ENCODE measurements around the gene NFYB. TPM values are rescaled to one million over a fixed set of nuclear protein-coding genes. Genes with fewer than 3 reads are reported as not detected.

The NFYB gene
- total and polyA plus RNA-seq, 9 of the 15 experiments (the other 6 are each of a cell fraction or from before 2014, with no cell fraction given) = 14.5 to 51.5 (median 32.3) TPM

- no peak for TF ChIP-seq FOXP4 (CRISPR knock-in tag; IDR thresholded peaks at IDR 0.05; ENCODE audit: borderline replicate concordance)
- peak; percentile 64; the same call in 1 of the 2 replicates for TF ChIP-seq EP400 (IDR thresholded peaks at IDR 0.05)
- TF ChIP-seq TCF7L2 (IDR thresholded peaks at IDR 0.05; ENCODE audit: low read depth, low read length) = no peak
- no peak for TF ChIP-seq ZNF232 (CRISPR knock-in tag; IDR thresholded peaks at IDR 0.05)
- no peak for TF ChIP-seq TCFL5 (CRISPR knock-in tag; conservative IDR thresholded peaks at IDR 0.05)
- TF ChIP-seq RAD21 (CRISPR knock-in tag; conservative IDR thresholded peaks at IDR 0.05 in 1 of 2, IDR thresholded peaks at IDR 0.05 in 1 of 2) = no peak
- no peak for TF ChIP-seq ZNF165 (CRISPR knock-in tag; IDR thresholded peaks at IDR 0.05; ENCODE audit: borderline replicate concordance)
- no peak for TF ChIP-seq KDM1A (IDR thresholded peaks at IDR 0.05)
- no peak for TF ChIP-seq CUX1 (CRISPR knock-in tag; IDR thresholded peaks at IDR 0.05)
- no peak for TF ChIP-seq NCOR1 (IDR thresholded peaks at IDR 0.05)
- TF ChIP-seq ZFX (CRISPR knock-in tag; IDR thresholded peaks at IDR 0.05) = peak; percentile 93
- TF ChIP-seq HMG20B (CRISPR knock-in tag; IDR thresholded peaks at IDR 0.05) = no peak
- TF ChIP-seq TSC22D4 (tag; IDR thresholded peaks at IDR 0.05) = no peak
- TF ChIP-seq NFE2L1 (tag; IDR thresholded peaks at IDR 0.05; ENCODE audit: borderline replicate concordance, low read depth) = no peak
- no peak for TF ChIP-seq ZNF586 (CRISPR knock-in tag; conservative IDR thresholded peaks at IDR 0.05)
- peak in 1 of 2 experiments; percentile 41; a peak in 1 of 3 replicates for TF ChIP-seq CBX3 (IDR thresholded peaks at IDR 0.05; ENCODE audit: borderline replicate concordance in 1 of 2, low read length in 2 of 2)
- no peak for TF ChIP-seq HNRNPH1 (optimal IDR thresholded peaks at IDR 0.05; ENCODE audit: low read depth, low read length)
- no peak for TF ChIP-seq ZFP30 (CRISPR knock-in tag; IDR thresholded peaks at IDR 0.05; ENCODE audit: borderline replicate concordance)
- peak; percentile 62 for TF ChIP-seq PHF20 (IDR thresholded peaks at IDR 0.05; ENCODE audit: partially characterized antibody)
- no peak for TF ChIP-seq MTA1 (IDR thresholded peaks at IDR 0.05; ENCODE audit: borderline replicate concordance)
- TF ChIP-seq SMAD2 (IDR thresholded peaks at IDR 0.05; ENCODE audit: low read depth, low read length) = no peak
- TF ChIP-seq NR3C1 (CRISPR knock-in tag; IDR thresholded peaks at IDR 0.05) = no peak
Measured at GRCh38 chr12:104137902-104138796, at the start of gene NFYB (continued).

Measured in K562 (cell line).